Type B pancreatic cell (in vitro differentiated cells): Measurements from ENCODE around the gene SLC2A4RG. TPM values are rescaled to one million over a fixed set of nuclear protein-coding genes. Genes with fewer than 3 reads are reported as not detected.

Source experiments
- DNase-seq: peaks from one replicate; pipeline ENCODE4 v3.0.0; 2021; ENCODE audit warnings: mixed read lengths; ENCODE audit not compliant: unreplicated experiment; ENCODE audit errors: extremely low spot score
- H3K27ac Mint-ChIP-seq: 2 replicates; pipeline ENCODE4 v1.8.0; 2021; ENCODE audit warnings: mild to moderate bottlenecking, mixed read lengths
- H3K27me3 Mint-ChIP-seq: 2 replicates; pipeline ENCODE4 v1.8.0; 2021; ENCODE audit warnings: mixed read lengths
- H3K36me3 Mint-ChIP-seq: 2 replicates; pipeline ENCODE4 v1.8.0; 2021; ENCODE audit warnings: mixed read lengths
- H3K4me1 Mint-ChIP-seq: one replicate; pipeline ENCODE4 v1.8.0; 2021; ENCODE audit warnings: mixed read lengths; ENCODE audit not compliant: unreplicated experiment
- H3K4me3 Mint-ChIP-seq: 2 replicates; pipeline ENCODE4 v1.8.0; 2021; ENCODE audit warnings: mild to moderate bottlenecking, mixed read lengths
- H3K9me3 Mint-ChIP-seq: 2 replicates; pipeline ENCODE4 v1.8.0; 2021; ENCODE audit warnings: mixed read lengths
- total RNA-seq: library from RNA; stranded (reverse); gene quantifications from 2 replicates; pipeline ENCODE4 v1.2.1, GENCODE V29; 2021; ENCODE audit warnings: low replicate concordance
- TF ChIP-seq, protein P1 (sequence below): fragments of 200-600 bp; sonication (generic); conservative IDR thresholded peaks from 2 replicates; pipeline ENCODE4 v1.5.0; 2021; ENCODE audit warnings: antibody characterized with exemption, mild to moderate bottlenecking

The SLC2A4RG gene
- total RNA-seq, 1 donor from 2014 or later: 75.6 TPM

DNA sequence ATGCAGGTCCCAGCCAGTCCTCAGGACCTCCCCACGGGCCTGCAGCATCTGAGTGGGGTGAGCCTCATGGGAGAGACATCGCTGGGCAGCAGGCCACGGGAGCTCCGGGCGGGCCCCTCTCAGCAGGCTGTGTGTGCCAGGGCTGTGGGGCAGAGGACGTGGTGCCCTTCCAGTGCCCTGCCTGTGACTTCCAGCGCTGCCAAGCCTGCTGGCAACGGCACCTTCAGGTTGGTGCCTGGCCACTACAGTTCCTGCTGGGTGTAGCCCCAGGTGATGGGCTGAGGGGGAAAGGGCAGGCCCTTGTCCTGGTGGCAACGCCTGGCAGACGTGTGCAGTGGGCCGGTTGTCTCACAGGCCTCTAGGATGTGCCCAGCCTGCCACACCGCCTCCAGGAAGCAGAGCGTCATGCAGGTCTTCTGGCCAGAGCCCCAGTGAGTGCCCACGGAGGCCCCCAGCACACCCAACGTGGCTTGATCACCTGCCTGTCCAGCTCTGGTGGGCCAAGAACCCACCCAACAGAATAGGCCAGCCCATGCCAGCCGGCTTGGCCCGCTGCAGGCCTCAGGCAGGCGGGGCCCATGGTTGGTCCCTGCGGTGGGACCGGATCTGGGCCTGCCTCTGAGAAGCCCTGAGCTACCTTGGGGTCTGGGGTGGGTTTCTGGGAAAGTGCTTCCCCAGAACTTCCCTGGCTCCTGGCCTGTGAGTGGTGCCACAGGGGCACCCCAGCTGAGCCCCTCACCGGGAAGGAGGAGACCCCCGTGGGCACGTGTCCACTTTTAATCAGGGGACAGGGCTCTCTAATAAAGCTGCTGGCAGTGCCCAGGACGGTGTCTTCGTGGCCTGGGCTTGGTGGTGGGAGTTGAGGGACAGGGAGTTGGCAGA is 43.9 kb upstream of the SLC2A4RG start:
- Mint-ChIP-seq H3K4me1 (no peaks in the 10 kb centered on the region), H3K4me3 (no peak overlapping the region), H3K36me3 (no peaks in the 10 kb centered on the region), H3K27me3 (no peaks in the 10 kb centered on the region), H3K9me3 (no peaks in the 10 kb centered on the region), H3K27ac (peak overlapping the region; percentile 51)
- TF ChIP-seq, protein P1, sequence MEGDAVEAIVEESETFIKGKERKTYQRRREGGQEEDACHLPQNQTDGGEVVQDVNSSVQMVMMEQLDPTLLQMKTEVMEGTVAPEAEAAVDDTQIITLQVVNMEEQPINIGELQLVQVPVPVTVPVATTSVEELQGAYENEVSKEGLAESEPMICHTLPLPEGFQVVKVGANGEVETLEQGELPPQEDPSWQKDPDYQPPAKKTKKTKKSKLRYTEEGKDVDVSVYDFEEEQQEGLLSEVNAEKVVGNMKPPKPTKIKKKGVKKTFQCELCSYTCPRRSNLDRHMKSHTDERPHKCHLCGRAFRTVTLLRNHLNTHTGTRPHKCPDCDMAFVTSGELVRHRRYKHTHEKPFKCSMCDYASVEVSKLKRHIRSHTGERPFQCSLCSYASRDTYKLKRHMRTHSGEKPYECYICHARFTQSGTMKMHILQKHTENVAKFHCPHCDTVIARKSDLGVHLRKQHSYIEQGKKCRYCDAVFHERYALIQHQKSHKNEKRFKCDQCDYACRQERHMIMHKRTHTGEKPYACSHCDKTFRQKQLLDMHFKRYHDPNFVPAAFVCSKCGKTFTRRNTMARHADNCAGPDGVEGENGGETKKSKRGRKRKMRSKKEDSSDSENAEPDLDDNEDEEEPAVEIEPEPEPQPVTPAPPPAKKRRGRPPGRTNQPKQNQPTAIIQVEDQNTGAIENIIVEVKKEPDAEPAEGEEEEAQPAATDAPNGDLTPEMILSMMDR: no peak
- DNase-seq: no peak

DNA sequence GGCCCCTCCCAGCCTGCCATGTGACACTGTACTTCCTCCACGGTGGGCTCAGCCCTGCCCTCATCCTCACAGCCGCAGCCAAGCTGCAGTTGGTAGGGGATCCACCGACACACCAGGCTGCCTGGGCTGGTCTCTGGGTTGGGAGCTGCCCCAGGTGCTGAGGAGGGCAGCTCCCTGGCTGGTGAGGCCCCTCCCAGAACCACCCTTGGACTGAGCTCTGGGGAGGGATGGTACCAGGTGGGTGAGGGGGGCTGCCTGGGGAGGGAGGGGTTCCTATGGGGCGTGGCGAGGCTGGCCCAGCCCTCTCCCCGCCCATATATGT is 43.3 kb upstream of the SLC2A4RG start:
- no peaks in the 10 kb centered on the region for H3K4me1 Mint-ChIP-seq
- no peak for DNase-seq
- H3K27ac Mint-ChIP-seq: peak overlapping the region; percentile 51
- no peaks in the 10 kb centered on the region for H3K27me3 Mint-ChIP-seq
- no peaks in the 10 kb centered on the region for H3K9me3 Mint-ChIP-seq
- no peaks in the 10 kb centered on the region for H3K36me3 Mint-ChIP-seq
- TF ChIP-seq, protein P1: no peak
- no peak overlapping the region for H3K4me3 Mint-ChIP-seq

DNA sequence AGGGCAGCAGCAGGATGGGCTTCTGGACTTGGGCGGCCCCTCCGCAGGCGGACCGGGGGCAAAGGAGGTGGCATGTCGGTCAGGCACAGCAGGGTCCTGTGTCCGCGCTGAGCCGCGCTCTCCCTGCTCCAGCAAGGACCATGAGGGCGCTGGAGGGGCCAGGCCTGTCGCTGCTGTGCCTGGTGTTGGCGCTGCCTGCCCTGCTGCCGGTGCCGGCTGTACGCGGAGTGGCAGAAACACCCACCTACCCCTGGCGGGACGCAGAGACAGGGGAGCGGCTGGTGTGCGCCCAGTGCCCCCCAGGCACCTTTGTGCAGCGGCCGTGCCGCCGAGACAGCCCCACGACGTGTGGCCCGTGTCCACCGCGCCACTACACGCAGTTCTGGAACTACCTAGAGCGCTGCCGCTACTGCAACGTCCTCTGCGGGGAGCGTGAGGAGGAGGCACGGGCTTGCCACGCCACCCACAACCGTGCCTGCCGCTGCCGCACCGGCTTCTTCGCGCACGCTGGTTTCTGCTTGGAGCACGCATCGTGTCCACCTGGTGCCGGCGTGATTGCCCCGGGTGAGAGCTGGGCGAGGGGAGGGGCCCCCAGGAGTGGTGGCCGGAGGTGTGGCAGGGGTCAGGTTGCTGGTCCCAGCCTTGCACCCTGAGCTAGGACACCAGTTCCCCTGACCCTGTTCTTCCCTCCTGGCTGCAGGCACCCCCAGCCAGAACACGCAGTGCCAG is 42.8 kb upstream of the SLC2A4RG start, which contains the start of gene TNFRSF6B:
TSS of gene TNFRSF6B (plus strand) at position 25 of the 729 bp plus-strand sequence. CDS start at position 141, 116 bp downstream.
- TF ChIP-seq, protein P1: no peak
- Mint-ChIP-seq H3K4me1 (no peaks in the 10 kb centered on the region), H3K27me3 (no peaks in the 10 kb centered on the region), H3K9me3 (no peaks in the 10 kb centered on the region), H3K36me3 (no peaks in the 10 kb centered on the region), H3K4me3 (no peak within 1 kb of the TSS), H3K27ac (peak within 1 kb of the TSS; percentile 51)
- no peak for DNase-seq

DNA sequence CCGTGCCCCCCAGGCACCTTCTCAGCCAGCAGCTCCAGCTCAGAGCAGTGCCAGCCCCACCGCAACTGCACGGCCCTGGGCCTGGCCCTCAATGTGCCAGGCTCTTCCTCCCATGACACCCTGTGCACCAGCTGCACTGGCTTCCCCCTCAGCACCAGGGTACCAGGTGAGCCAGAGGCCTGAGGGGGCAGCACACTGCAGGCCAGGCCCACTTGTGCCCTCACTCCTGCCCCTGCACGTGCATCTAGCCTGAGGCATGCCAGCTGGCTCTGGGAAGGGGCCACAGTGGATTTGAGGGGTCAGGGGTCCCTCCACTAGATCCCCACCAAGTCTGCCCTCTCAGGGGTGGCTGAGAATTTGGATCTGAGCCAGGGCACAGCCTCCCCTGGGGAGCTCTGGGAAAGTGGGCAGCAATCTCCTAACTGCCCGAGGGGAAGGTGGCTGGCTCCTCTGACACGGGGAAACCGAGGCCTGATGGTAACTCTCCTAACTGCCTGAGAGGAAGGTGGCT is 42.2 kb upstream of the SLC2A4RG start:
- Mint-ChIP-seq H3K4me1 (no peaks in the 10 kb centered on the region), H3K27me3 (no peaks in the 10 kb centered on the region), H3K4me3 (no peak overlapping the region), H3K36me3 (no peaks in the 10 kb centered on the region), H3K9me3 (no peaks in the 10 kb centered on the region), H3K27ac (no peak overlapping the region)
- TF ChIP-seq, protein P1: no peak
- no peak for DNase-seq

DNA sequence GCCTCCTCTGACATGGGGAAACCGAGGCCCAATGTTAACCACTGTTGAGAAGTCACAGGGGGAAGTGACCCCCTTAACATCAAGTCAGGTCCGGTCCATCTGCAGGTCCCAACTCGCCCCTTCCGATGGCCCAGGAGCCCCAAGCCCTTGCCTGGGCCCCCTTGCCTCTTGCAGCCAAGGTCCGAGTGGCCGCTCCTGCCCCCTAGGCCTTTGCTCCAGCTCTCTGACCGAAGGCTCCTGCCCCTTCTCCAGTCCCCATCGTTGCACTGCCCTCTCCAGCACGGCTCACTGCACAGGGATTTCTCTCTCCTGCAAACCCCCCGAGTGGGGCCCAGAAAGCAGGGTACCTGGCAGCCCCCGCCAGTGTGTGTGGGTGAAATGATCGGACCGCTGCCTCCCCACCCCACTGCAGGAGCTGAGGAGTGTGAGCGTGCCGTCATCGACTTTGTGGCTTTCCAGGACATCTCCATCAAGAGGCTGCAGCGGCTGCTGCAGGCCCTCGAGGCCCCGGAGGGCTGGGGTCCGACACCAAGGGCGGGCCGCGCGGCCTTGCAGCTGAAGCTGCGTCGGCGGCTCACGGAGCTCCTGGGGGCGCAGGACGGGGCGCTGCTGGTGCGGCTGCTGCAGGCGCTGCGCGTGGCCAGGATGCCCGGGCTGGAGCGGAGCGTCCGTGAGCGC is 41.6 kb upstream of the SLC2A4RG start:
- Mint-ChIP-seq H3K4me1 (no peaks in the 10 kb centered on the region), H3K4me3 (peak overlapping the region; percentile 31), H3K27me3 (no peaks in the 10 kb centered on the region), H3K9me3 (no peaks in the 10 kb centered on the region), H3K27ac (no peak overlapping the region), H3K36me3 (no peaks in the 10 kb centered on the region)
- DNase-seq: no peak
- TF ChIP-seq, protein P1: no peak
